Measurements from ENCODE around the gene ZNF320.
"Not testable (repeated sequence)": the region's sequence is repeated elsewhere in the genome, so short reads cannot be mapped to it uniquely, and the experiment has no call there.

ZNF320 gene

GRCh38 chr19:52897138-52897935 lies at the start of gene ZNF320:
Gene ZNF320 (minus strand): TSS chr19:52897635. CDS start chr19:52890255, 7,380 bp downstream.
- DNase-seq (ENCODE audit: low read depth in 4 of 4, low spot score in 1 of 4) = peak; percentile 70 to 82 (median 79)

GRCh38 chr19:52946322-52947310 lies 49.2 kb upstream of the ZNF320 start:
- no peak for DNase-seq (ENCODE audit: low read depth in 4 of 4, low spot score in 1 of 4)

GRCh38 chr19:52945652-52946321 lies 48.4 kb upstream of the ZNF320 start:
- DNase-seq (ENCODE audit: low read depth in 4 of 4, low spot score in 1 of 4) = no peak

GRCh38 chr19:52944703-52945493 lies 47.5 kb upstream of the ZNF320 start:
- DNase-seq (ENCODE audit: low read depth in 4 of 4, low spot score in 1 of 4) = not testable (repeated sequence)

GRCh38 chr19:52943884-52944643 lies 46.6 kb upstream of the ZNF320 start:
- no peak for DNase-seq (ENCODE audit: low read depth in 4 of 4, low spot score in 1 of 4)

- no peak for DNase-seq (ENCODE audit: low read depth in 4 of 4, low spot score in 1 of 4)
Measured at GRCh38 chr19:52943134-52943883, 45.9 kb upstream of the ZNF320 start.

GRCh38 chr19:52942386-52943133 lies 45.1 kb upstream of the ZNF320 start:
- peak; percentile 73 to 88 (median 87) for DNase-seq (ENCODE audit: low read depth in 4 of 4, low spot score in 1 of 4)

GRCh38 chr19:52941941-52942385 lies 44.5 kb upstream of the ZNF320 start:
- no peak for DNase-seq (ENCODE audit: low read depth in 4 of 4, low spot score in 1 of 4)

- not testable (repeated sequence) for DNase-seq (ENCODE audit: low read depth in 4 of 4, low spot score in 1 of 4)
Measured at GRCh38 chr19:52941523-52941922, 44.1 kb upstream of the ZNF320 start.

- not testable (repeated sequence) for DNase-seq (ENCODE audit: low read depth in 4 of 4, low spot score in 1 of 4)
Measured at GRCh38 chr19:52940905-52941304, 43.5 kb upstream of the ZNF320 start.

GRCh38 chr19:52938761-52939160 lies 41.3 kb upstream of the ZNF320 start:
- no peak for DNase-seq (ENCODE audit: low read depth in 4 of 4, low spot score in 1 of 4)

GRCh38 chr19:52936954-52937325 lies 39.5 kb upstream of the ZNF320 start:
- DNase-seq (ENCODE audit: low read depth in 4 of 4, low spot score in 1 of 4) = no peak

GRCh38 chr19:52936151-52936953 lies 38.9 kb upstream of the ZNF320 start:
- no peak for DNase-seq (ENCODE audit: low read depth in 4 of 4, low spot score in 1 of 4)

- no peak for DNase-seq (ENCODE audit: low read depth in 4 of 4, low spot score in 1 of 4)
Measured at GRCh38 chr19:52935434-52935833, 38.0 kb upstream of the ZNF320 start.

- DNase-seq (ENCODE audit: low read depth in 4 of 4, low spot score in 1 of 4) = not testable (repeated sequence)
Measured at GRCh38 chr19:52924641-52925040, 27.2 kb upstream of the ZNF320 start.

- DNase-seq (ENCODE audit: low read depth in 4 of 4, low spot score in 1 of 4) = no peak
Measured at GRCh38 chr19:52923778-52924593, 26.6 kb upstream of the ZNF320 start.

Data from stimulated activated CD4-positive, alpha-beta T cell treated with anti-CD3 and anti-CD28 coated beads, Interleukin-1b, Interleukin-23, amount 100 ng/mL, for 24 hours (primary cell).